VCaP (cell line): ENCODE results near the gene SERINC5.

Experiments used
- H3K27ac ChIP-seq: fragments of 450-650 bp; 2 replicates; pipeline ENCODE4 v1.5.1; 2017
- TF ChIP-seq, protein P1 (sequence below): fragments of 450-650 bp; conservative IDR thresholded peaks from 2 replicates; pipeline ENCODE4 v1.5.1; 2017; ENCODE audit warnings: mild to moderate bottlenecking, moderate library complexity

Gene SERINC5

GRCh38 chr5:80072103-80073073 lies 183.5 kb downstream of the SERINC5 start:
- no peak overlapping the region for H3K27ac ChIP-seq
- TF ChIP-seq, protein P1, sequence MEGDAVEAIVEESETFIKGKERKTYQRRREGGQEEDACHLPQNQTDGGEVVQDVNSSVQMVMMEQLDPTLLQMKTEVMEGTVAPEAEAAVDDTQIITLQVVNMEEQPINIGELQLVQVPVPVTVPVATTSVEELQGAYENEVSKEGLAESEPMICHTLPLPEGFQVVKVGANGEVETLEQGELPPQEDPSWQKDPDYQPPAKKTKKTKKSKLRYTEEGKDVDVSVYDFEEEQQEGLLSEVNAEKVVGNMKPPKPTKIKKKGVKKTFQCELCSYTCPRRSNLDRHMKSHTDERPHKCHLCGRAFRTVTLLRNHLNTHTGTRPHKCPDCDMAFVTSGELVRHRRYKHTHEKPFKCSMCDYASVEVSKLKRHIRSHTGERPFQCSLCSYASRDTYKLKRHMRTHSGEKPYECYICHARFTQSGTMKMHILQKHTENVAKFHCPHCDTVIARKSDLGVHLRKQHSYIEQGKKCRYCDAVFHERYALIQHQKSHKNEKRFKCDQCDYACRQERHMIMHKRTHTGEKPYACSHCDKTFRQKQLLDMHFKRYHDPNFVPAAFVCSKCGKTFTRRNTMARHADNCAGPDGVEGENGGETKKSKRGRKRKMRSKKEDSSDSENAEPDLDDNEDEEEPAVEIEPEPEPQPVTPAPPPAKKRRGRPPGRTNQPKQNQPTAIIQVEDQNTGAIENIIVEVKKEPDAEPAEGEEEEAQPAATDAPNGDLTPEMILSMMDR, result no peak

- no peak overlapping the region for H3K27ac ChIP-seq
- TF ChIP-seq, protein P1, result no peak
These were observed 184.3 kb downstream of the SERINC5 start for GRCh38 chr5:80071510-80072021.

GRCh38 chr5:80070338-80071056 lies 185.4 kb downstream of the SERINC5 start:
- TF ChIP-seq, protein P1, result no peak

DNA sequence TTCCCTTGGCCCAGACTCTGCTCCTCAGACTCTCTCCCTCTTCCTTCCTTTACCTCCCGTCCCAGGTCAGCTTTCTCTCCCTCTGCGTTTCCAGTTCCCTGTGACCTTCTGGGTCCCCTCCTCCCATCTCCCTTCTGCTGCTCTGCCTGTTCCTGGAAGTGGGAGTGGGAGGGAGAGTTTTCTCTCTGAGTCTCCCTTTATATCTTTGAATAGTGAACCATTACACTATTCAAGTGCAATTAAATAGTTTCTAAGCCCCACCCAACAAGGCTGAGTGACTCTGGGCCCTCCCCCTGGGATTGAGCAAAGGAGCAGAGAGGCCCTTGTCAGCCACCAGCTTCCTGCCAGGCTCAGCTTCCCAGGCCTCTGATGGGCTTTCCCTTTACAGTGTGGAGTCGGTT lies 185.9 kb downstream of the SERINC5 start:
- no peak overlapping the region for H3K27ac ChIP-seq
- TF ChIP-seq, protein P1, result no peak

More at GRCh38 chr5:80070338-80071056, 185.4 kb downstream of the SERINC5 start:
- no peak overlapping the region for H3K27ac ChIP-seq

DNA sequence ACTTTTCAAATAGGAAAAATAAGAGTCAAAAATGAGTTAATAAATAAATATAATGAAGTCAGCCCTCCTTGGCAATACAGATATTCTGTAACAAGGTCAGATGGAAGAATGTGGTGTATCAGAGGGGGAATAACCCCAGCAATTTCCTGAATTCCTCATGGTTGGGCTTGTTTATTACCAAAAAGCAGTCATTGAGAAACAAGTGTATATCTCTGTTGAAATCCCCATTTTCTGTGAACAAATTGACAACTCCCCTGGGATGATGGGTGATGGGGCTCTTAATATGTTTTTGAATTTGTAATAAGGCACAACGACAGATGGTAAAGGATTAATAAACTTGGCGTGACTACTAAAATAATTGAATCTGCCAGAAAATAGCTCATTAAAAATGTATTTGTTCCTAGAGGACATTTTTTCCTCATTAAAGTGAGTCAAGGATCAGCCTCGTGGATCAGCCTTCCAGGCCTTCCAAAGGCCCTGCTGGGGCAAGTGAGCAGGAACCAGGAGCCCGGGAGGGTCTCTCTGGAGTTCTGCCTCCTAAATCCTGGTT lies 186.5 kb downstream of the SERINC5 start:
- no peak overlapping the region for H3K27ac ChIP-seq
- TF ChIP-seq, protein P1, result no peak

- TF ChIP-seq, protein P1, result no peak
- H3K27ac ChIP-seq, result no peak overlapping the region
These were observed 187.1 kb downstream of the SERINC5 start for GRCh38 chr5:80068775-80069174.

- H3K27ac ChIP-seq, result no peak overlapping the region
These were observed 187.6 kb downstream of the SERINC5 start for GRCh38 chr5:80068246-80068636.

More at GRCh38 chr5:80068246-80068636, 187.6 kb downstream of the SERINC5 start:
- TF ChIP-seq, protein P1, result no peak
